GM21390 (cell line): ENCODE measurements around the gene DDX60.
A peak's percentile ranks its signal among the peaks of the same experiment; 100 is the strongest.

Source experiments
- ATAC-seq: cut with Tn5 transposase; IDR thresholded peaks from one replicate; pipeline ENCODE4 v1.9.1; 2021; ENCODE audit not compliant: unreplicated experiment

The DDX60 gene

DNA sequence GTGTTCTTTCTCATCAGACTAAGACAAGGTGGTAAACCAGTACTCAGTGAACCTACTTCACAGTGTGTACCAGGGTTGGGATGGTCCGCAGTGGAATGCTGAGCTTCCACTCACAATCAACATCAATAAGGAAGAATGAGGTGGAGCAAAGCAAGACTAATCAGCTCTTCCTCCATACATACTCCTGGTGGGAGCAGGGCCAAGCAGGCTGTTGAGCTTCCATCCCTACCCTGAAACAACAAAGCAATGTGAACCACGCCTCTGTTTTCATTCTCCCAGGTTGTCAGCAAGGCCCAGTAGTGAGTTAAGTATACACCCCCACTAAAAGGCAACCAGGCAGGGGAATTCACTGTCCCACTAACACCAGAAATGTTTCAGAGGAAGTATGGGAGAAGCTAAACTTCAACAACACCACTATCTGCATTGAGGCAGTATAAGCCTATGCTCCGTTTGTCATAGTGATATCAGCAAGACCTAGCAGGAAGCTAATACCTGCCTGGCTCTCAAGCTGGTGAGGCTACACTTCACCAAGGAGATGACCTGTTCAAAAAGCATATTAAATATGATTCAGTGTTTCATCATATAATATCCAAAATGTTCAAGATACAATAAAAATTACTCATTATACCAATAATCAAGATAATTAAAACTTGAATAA lies 109.5 kb downstream of the DDX60 start:
- ATAC-seq = no peak

DNA sequence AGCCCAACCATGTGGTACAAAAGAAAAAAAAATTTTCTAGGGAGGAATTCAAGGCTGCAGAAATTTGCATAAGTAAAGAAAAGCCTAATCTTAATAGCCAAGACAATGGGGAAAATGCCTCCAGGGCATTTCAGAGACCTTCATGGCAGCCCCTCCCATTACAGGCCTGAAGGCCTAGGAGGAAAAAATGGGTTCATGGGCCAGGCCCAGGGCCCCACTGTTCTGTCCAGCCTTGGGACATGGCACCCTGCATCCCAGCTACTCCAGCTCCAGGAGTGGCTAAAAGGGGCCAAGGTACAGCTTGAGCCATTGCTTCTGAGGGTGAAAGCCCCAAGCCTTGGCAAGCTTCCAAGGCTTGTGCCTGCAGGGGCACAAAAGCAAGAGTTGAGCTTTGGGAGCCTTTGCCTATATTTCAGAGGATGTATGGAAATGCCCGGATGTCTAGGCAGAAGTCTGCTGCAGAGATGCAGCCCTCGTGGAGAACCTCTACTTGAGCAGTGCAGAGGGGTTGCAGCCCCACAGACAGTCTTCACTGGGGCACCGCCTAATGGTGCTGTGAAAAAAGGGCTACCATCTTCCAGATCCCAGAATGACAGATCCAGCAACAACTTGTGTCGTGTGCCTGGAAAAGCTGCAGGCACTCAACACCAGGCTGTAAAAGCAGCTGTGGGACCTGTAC lies 115.2 kb downstream of the DDX60 start:
- no peak for ATAC-seq

DNA sequence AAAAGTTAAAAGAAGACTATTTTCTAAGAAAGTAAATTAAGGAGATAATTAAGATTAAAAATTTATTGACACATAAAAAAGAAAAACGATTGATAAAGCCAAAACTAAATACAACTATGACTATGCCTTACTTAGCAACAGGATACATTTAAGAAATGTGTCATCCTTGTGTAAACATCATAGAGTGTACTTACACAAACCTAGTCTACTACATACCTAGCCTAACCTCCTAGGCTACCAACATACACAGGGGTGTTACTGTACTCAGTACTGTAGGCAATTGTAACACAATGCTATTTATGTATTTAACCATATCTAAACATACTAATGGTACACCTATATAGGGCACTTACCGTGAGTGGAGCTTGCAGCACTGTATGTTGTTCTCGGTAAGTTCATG lies 117.9 kb downstream of the DDX60 start:
- no peak for ATAC-seq

DNA sequence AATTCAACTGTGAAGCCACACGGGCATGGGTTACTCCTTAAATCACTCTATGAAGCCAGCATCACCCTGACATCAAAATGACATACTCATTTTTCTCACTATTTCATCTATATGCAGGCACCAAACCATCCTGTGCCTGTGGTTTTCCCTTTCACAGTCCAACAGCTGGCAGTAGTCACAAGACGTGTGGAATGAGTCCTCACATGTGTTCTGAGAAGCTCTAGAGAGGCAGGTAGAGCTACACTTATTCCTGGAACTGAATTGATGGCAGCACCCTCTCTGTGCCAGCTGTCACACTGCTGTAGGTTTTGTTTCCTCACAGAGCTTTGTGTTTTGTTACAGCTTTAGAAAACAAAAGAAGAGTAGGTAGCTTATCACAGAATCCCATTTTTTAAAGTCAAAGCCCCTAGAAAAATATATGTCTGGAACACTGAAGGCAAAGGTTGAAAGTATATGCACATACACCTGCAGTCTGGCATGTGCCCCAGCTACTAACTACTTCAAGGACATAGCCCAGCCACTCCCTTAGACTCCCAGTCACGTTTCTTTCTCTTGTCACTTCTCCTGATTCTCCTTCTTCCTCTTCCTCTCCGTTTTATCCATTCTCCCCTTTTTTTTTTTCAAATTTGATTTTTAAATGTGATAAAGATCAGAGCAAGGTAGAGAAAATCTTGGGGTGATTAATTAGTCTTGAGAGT lies 119.1 kb downstream of the DDX60 start:
- ATAC-seq = no peak

DNA sequence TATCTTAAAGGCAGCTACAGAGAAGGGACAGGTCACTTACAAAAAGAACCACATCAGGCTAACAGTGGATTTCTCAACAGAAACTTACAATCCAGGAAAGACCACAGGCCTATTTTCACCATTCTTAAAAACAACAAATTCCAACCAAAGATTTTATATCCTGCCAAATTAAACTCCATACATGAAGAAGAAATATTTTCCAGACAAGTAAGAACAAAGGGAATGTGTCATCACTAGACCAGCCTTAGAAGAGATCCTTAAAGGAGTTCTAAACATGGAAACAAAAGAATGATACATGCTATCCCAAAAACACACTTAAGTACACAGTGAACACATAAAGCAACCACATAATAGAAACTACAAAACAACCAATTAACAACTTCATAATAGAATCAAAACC lies 120.6 kb downstream of the DDX60 start:
- ATAC-seq = no peak

DNA sequence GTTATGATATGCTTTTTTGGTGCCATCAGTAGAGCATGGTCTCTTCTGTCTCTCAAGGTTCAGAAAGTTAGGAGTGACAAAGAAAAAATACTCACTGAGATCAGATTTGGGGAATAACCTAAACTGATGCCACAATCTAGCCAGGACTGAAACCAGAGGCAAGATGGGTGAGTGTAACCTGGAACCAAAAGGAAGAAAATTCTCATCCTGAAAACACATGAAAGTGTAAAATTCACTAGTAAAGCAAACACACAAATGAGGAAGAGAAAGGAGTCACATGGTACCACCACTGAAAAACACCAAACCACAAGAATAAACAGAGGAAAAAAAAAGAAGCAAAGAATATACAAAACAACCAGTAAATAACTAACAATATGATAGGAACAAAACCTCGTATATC lies 129.8 kb downstream of the DDX60 start:
- ATAC-seq = peak; percentile 73

DNA sequence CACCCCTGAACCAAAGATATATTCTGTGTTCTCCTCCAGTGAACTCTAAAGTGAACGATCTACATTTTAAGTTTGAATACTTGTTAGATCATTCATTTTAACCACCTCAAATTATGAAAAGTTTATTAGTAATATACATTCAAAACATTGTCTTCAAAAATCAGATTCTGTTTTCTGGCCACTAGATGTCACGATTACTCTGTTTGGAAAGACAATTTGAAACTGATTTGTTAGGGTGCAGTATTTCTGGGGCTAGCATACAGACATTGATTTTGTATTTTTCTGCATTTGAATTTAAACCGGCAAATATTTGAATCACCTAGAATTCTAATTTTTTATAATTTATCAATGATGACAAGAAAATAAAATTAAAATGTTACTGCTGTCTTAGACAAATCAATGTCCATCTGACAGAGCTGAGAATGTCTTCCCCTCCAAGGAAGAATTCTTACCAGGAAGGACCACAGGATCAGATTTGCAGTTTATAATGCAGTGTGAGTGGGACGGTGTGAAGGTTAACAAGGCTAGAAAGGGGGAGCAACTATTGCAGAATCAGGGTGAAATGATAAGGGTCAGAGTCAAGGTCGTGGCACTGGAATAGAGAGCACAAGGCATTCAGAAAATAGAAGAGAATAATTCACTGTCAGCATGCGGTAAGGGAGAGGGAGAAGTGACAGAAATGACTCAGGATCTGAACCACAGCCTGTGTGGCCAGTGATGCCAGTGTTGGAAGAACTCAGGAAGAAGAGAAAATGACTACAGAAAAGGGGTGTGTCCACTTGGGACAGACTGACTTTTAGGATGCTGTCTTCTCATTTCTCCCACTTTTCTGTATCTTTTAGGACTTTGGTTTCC lies 134.6 kb downstream of the DDX60 start:
- no peak for ATAC-seq

DNA sequence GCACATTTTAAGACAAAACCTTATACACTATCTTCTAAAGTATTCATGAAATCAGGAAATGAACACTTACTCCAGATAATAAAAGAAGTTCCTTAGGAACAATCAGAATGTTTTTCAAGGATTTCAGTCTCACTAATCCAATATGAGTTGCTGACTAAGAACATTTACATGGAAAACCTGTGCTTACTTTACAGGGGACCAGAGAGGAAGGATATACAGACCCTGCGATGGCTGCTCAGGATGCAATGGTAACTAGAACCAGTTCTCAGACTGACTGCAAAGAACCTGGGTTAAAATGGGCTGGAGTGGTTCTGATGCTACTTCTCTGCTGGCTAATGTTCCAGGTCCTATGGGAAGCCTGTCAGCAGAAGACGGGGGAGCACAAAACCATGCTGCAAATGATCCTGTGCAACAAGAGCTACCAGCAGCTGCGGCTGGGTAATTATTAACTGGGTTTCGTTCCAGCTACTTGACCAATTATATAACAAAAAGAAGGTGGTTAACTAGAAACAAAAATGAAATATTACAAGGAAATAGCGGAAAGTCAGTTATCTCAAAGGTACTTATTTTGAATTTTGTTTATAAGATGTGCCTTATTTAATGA lies 140.9 kb downstream of the DDX60 start:
- ATAC-seq = no peak

DNA sequence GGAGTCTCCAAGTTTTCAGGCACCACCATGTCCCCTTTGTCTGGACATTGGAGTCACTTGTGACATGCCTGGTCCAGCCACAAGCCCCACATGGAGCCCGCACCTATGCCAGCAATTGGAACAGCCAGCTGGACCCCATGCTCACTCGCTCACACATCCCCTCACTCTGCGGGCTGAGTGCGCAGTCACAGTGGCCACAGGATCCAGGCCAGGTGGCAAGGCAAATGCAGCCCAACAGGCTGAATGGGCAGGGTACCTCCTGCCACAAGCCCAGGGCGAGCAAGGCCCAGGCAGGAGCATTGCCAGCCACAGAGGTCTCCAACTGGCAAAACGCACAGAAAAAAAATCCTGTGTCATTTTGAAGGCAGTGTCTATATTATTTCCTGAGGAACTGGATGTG lies 144.2 kb downstream of the DDX60 start:
- no peak for ATAC-seq

DNA sequence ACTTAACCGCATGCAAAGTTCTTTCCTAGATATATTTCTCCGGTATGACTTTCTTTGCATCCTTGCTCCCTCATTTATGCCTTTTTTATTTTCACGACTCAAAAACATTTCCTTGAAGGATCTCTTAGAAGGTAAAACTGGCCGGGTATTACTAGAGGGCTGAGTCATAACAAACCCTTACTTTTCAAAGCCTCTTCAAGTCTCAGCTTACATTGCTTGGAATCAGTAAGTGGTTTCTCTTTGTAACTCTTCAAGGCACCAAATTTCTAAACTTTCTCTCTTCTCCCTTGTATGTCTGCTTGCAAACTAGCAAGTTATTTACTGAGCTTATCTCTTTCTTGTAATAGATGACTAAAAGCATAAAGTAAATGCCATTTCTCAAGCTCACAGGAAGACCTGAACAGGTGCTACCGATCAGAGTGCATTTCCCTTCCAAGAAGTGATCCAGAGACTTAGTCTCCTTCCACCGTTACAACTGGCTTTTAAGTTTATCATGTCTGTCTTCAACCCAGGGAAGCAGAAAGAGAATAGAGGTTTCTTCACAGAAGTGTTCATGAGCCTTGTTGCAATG lies 150.8 kb downstream of the DDX60 start:
- ATAC-seq = peak; percentile 79
